T follicular helper cell (primary cell): ENCODE results near the gene DOLK.

ENCODE experiments used
- DNase-seq: peaks from one replicate; pipeline ENCODE4 v3.0.0-alpha.2; 2020; ENCODE audit warnings: low read depth

Gene DOLK

GRCh38 chr9:128933731-128934130, 13.7 kb downstream of the DOLK start:
- no peak for DNase-seq

- DNase-seq = no peak
Measured at GRCh38 chr9:128929560-128929959, 17.8 kb downstream of the DOLK start.

- DNase-seq = no peak
Measured at GRCh38 chr9:128928624-128929023, 18.8 kb downstream of the DOLK start.

- DNase-seq = peak; percentile 27
Measured at GRCh38 chr9:128927731-128928411, 19.5 kb downstream of the DOLK start.

- no peak for DNase-seq
Measured at GRCh38 chr9:128923493-128923883, 23.9 kb downstream of the DOLK start.

- DNase-seq = no peak
Measured at GRCh38 chr9:128921881-128922763, 25.3 kb downstream of the DOLK start.

- DNase-seq = no peak
Measured at GRCh38 chr9:128920381-128921058, 26.9 kb downstream of the DOLK start, which contains the start of gene PHYHD1. Gene PHYHD1 (plus strand): TSS chr9:128920982. CDS start chr9:128922324, 1,342 bp downstream.

- DNase-seq = no peak
Measured at GRCh38 chr9:128919402-128920089, 27.9 kb downstream of the DOLK start.

GRCh38 chr9:128918921-128919320, 28.5 kb downstream of the DOLK start:
- no peak for DNase-seq

GRCh38 chr9:128917151-128917849, 30.1 kb downstream of the DOLK start:
- DNase-seq = no peak

- no peak for DNase-seq
Measured at GRCh38 chr9:128916745-128917144, 30.7 kb downstream of the DOLK start.

- DNase-seq = no peak
Measured at GRCh38 chr9:128916204-128916603, 31.2 kb downstream of the DOLK start.

GRCh38 chr9:128913995-128914772, 33.2 kb downstream of the DOLK start:
- no peak for DNase-seq

GRCh38 chr9:128913048-128913900, 34.1 kb downstream of the DOLK start:
- no peak for DNase-seq

- no peak for DNase-seq
Measured at GRCh38 chr9:128912270-128912853, 35.0 kb downstream of the DOLK start.

GRCh38 chr9:128911529-128912035, 35.8 kb downstream of the DOLK start:
- DNase-seq = no peak

GRCh38 chr9:128910906-128911305, 36.5 kb downstream of the DOLK start:
- DNase-seq = no peak

- no peak for DNase-seq
Measured at GRCh38 chr9:128909859-128910258, 37.5 kb downstream of the DOLK start.

GRCh38 chr9:128908372-128908771, 39.0 kb downstream of the DOLK start:
- DNase-seq = no peak
